ENCODE results near the gene ADORA2A. TPM values are rescaled to one million over a fixed set of nuclear protein-coding genes. Genes with fewer than 3 reads are reported as not detected.

Gene ADORA2A
- total RNA-seq: 5.2 and 6.4 TPM in 2 replicates
- long read RNA-seq, partial matches to known transcripts: 3 of 5 reads
- long read RNA-seq, other reads (novel, unspliced or antisense): 2 of 5 reads

GRCh38 chr22:24427500-24428164 is at the start of gene ADORA2A:
TSS of gene ADORA2A (plus strand) at chr22:24427599. CDS start at chr22:24433405, 5,806 bp downstream.
- no peak for TF ChIP-seq CTCF (IDR thresholded peaks at IDR 0.05; ENCODE audit: unreplicated experiment)
- peaks cover 28% of the 10 kb centered on the region for H3K27me3 Mint-ChIP-seq
- H3K27ac Mint-ChIP-seq: no peak within 1 kb of the TSS
- H3K9me3 Mint-ChIP-seq (ENCODE audit: low read depth): no peaks in the 10 kb centered on the region
- DNase-seq (ENCODE audit: low spot score, unreplicated experiment): no peak
- no peak within 1 kb of the TSS for H3K4me3 Mint-ChIP-seq (ENCODE audit: low read depth)
- no peaks in the 10 kb centered on the region for H3K36me3 Mint-ChIP-seq (ENCODE audit: insufficient read depth)
- H3K4me1 Mint-ChIP-seq (ENCODE audit: low read depth): peaks cover 1% of the 10 kb centered on the region

GRCh38 chr22:24379536-24379935 is 47.9 kb upstream of the ADORA2A start:
- no peak for DNase-seq (ENCODE audit: low spot score, unreplicated experiment)
- H3K4me1 Mint-ChIP-seq (ENCODE audit: low read depth): no peaks in the 10 kb centered on the region
- H3K36me3 Mint-ChIP-seq (ENCODE audit: insufficient read depth): peaks cover 34% of the 10 kb centered on the region
- H3K9me3 Mint-ChIP-seq (ENCODE audit: low read depth): peaks cover 4% of the 10 kb centered on the region
- no peak for TF ChIP-seq CTCF (IDR thresholded peaks at IDR 0.05; ENCODE audit: unreplicated experiment)
- H3K27ac Mint-ChIP-seq: peak overlapping the region; percentile 62
- no peaks in the 10 kb centered on the region for H3K27me3 Mint-ChIP-seq
- H3K4me3 Mint-ChIP-seq (ENCODE audit: low read depth): no peak overlapping the region

GRCh38 chr22:24380220-24380904 is 47.0 kb upstream of the ADORA2A start:
- no peaks in the 10 kb centered on the region for H3K9me3 Mint-ChIP-seq (ENCODE audit: low read depth)
- peak overlapping the region; percentile 62 for H3K27ac Mint-ChIP-seq
- DNase-seq (ENCODE audit: low spot score, unreplicated experiment): no peak
- H3K36me3 Mint-ChIP-seq (ENCODE audit: insufficient read depth): peaks cover 29% of the 10 kb centered on the region
- H3K27me3 Mint-ChIP-seq: no peaks in the 10 kb centered on the region
- TF ChIP-seq CTCF (IDR thresholded peaks at IDR 0.05; ENCODE audit: unreplicated experiment): no peak
- H3K4me3 Mint-ChIP-seq (ENCODE audit: low read depth): no peak overlapping the region
- H3K4me1 Mint-ChIP-seq (ENCODE audit: low read depth): no peaks in the 10 kb centered on the region

- Mint-ChIP-seq H3K4me1 (ENCODE audit: low read depth) (no peaks in the 10 kb centered on the region), H3K9me3 (ENCODE audit: low read depth) (no peaks in the 10 kb centered on the region), H3K27ac (no peak overlapping the region), H3K27me3 (no peaks in the 10 kb centered on the region), H3K4me3 (ENCODE audit: low read depth) (no peak overlapping the region), H3K36me3 (ENCODE audit: insufficient read depth) (peaks cover 24% of the 10 kb centered on the region)
- no peak for TF ChIP-seq CTCF (IDR thresholded peaks at IDR 0.05; ENCODE audit: unreplicated experiment)
- no peak for DNase-seq (ENCODE audit: low spot score, unreplicated experiment)
These were observed 46.5 kb upstream of the ADORA2A start for GRCh38 chr22:24380905-24381230.

GRCh38 chr22:24383061-24383460 is 44.3 kb upstream of the ADORA2A start:
- no peak for DNase-seq (ENCODE audit: low spot score, unreplicated experiment)
- no peaks in the 10 kb centered on the region for H3K9me3 Mint-ChIP-seq (ENCODE audit: low read depth)
- peaks cover 9% of the 10 kb centered on the region for H3K36me3 Mint-ChIP-seq (ENCODE audit: insufficient read depth)
- H3K4me3 Mint-ChIP-seq (ENCODE audit: low read depth): no peak overlapping the region
- no peak overlapping the region for H3K27ac Mint-ChIP-seq
- no peaks in the 10 kb centered on the region for H3K4me1 Mint-ChIP-seq (ENCODE audit: low read depth)
- no peak for TF ChIP-seq CTCF (IDR thresholded peaks at IDR 0.05; ENCODE audit: unreplicated experiment)
- no peaks in the 10 kb centered on the region for H3K27me3 Mint-ChIP-seq
